GM18873 (cell line): ENCODE measurements around the gene TMEM209.
"Not testable (repeated sequence)": the region's sequence is repeated elsewhere in the genome, so short reads cannot be mapped to it uniquely, and the experiment has no call there.

Source experiments
- ATAC-seq: cut with Tn5 transposase; IDR thresholded peaks from one replicate; pipeline ENCODE4 v1.9.1; 2021; ENCODE audit warnings: mild to moderate bottlenecking, moderate library complexity, moderate number of reproducible peaks; ENCODE audit not compliant: unreplicated experiment, low FRiP score

TMEM209 gene

GRCh38 chr7:130131964-130132875 is 73.0 kb downstream of the TMEM209 start:
- ATAC-seq, result no peak

- ATAC-seq, result no peak
These were observed 73.9 kb downstream of the TMEM209 start for GRCh38 chr7:130131191-130131834.

- no peak for ATAC-seq
These were observed 76.2 kb downstream of the TMEM209 start for GRCh38 chr7:130129011-130129411.

GRCh38 chr7:130127821-130128317 is 77.3 kb downstream of the TMEM209 start:
- no peak for ATAC-seq

GRCh38 chr7:130127404-130127803 is 77.8 kb downstream of the TMEM209 start:
- no peak for ATAC-seq

- not testable (repeated sequence) for ATAC-seq
These were observed 78.4 kb downstream of the TMEM209 start for GRCh38 chr7:130126840-130127239.

GRCh38 chr7:130124711-130125110 is 80.5 kb downstream of the TMEM209 start:
- no peak for ATAC-seq

GRCh38 chr7:130123501-130123900 is 81.7 kb downstream of the TMEM209 start:
- ATAC-seq, result no peak

- no peak for ATAC-seq
These were observed 86.4 kb downstream of the TMEM209 start for GRCh38 chr7:130118801-130119200.

- ATAC-seq, result no peak
These were observed 86.9 kb downstream of the TMEM209 start for GRCh38 chr7:130118294-130118693.

- ATAC-seq, result no peak
These were observed 90.4 kb downstream of the TMEM209 start for GRCh38 chr7:130114776-130115175.
